Caco-2 (cell line): Measurements from ENCODE around the gene NAPA. TPM values are rescaled to one million over a fixed set of nuclear protein-coding genes. Genes with fewer than 3 reads are reported as not detected.

Experiments used
- BruUV-seq: library from RNA; stranded (reverse); fragments of 400-500 nt; replicated peaks from 2 replicates; lab custom pipeline; 2021; lab: Mats Ljungman, UMichigan
- CTCF ChIA-PET: fragments of 300-600 bp; sonication (Branson Sonifier 250); formaldehyde crosslinking; loops from one replicate; lab custom pipeline; 2022; ENCODE audit warnings: antibody characterized with exemption; lab: Charles Lee
- POLR2A ChIA-PET: fragments of 300-600 bp; sonication (Branson Sonifier 250); formaldehyde crosslinking; loops from one replicate; lab custom pipeline; 2022; ENCODE audit warnings: antibody characterized with exemption; lab: Charles Lee
- DNase-seq, 2 experiments: peaks; one replicate each; pipeline versions ENCODE4 v3.0.0 to v3.0.0-alpha.2; 2020 to 2022
- H3K27me3 ChIP-seq: replicated peaks from 2 replicates; pipeline ENCODE4 v1.6.0; 2011; ENCODE audit warnings: low read length; ENCODE audit not compliant: control insufficient read depth, insufficient read depth
- H3K36me3 ChIP-seq: 2 replicates; pipeline ENCODE4 v1.5.1; 2011; ENCODE audit warnings: low read length; ENCODE audit not compliant: control insufficient read depth, insufficient read depth
- H3K4me1 ChIP-seq: fragments of 250-450 bp; sonication (Bioruptor Pico); 2 replicates; pipeline ENCODE4 v1.5.1; 2020; ENCODE audit warnings: mild to moderate bottlenecking
- H3K4me3 ChIP-seq: 2 replicates; pipeline ENCODE4 v1.5.1; 2011; ENCODE audit warnings: low read depth, mild to moderate bottlenecking, control low read depth, low read length
- H3K9me3 ChIP-seq: fragments of 250-450 bp; sonication (Bioruptor Pico); 2 replicates; pipeline ENCODE4 v1.5.1; 2020; ENCODE audit warnings: mild to moderate bottlenecking, moderate library complexity
- H3K27ac Mint-ChIP-seq: one replicate; pipeline ENCODE4 v1.8.0; 2022; ENCODE audit warnings: mixed read lengths; ENCODE audit not compliant: unreplicated experiment
- H3K27me3 Mint-ChIP-seq: one replicate; pipeline ENCODE4 v1.8.0; 2022; ENCODE audit warnings: mixed read lengths; ENCODE audit not compliant: insufficient read depth, unreplicated experiment
- H3K36me3 Mint-ChIP-seq: one replicate; pipeline ENCODE4 v1.8.0; 2022; ENCODE audit warnings: mild to moderate bottlenecking, mixed read lengths; ENCODE audit not compliant: insufficient read depth, unreplicated experiment
- H3K4me1 Mint-ChIP-seq: one replicate; pipeline ENCODE4 v1.8.0; 2022; ENCODE audit warnings: low read depth, mixed read lengths; ENCODE audit not compliant: unreplicated experiment
- H3K4me3 Mint-ChIP-seq: one replicate; pipeline ENCODE4 v1.8.0; 2022; ENCODE audit warnings: mild to moderate bottlenecking, moderate library complexity, mixed read lengths; ENCODE audit not compliant: unreplicated experiment
- H3K9me3 Mint-ChIP-seq: one replicate; pipeline ENCODE4 v1.8.0; 2022; ENCODE audit warnings: mixed read lengths; ENCODE audit not compliant: unreplicated experiment
- intact Hi-C: fragments of 100-400 bp; cut with micrococcal nuclease; formaldehyde crosslinking; loops from one replicate; pipeline ENCODE4 v1.10.0; 2022; ENCODE audit not compliant: unreplicated experiment
- total RNA-seq: library from RNA; stranded (reverse); gene quantifications from 2 replicates; pipeline ENCODE4 v1.2.3, GENCODE V29; 2022
- TF ChIP-seq, protein P1 (sequence below), 2 experiments: fragments of 200-600 bp in 1 of 2; IDR thresholded peaks; 1 replicate in 1 of 2; 2 replicates in 1 of 2; pipeline versions ENCODE4 v1.5.1 to v1.8.0; 2011 to 2022; ENCODE audit warnings: antibody characterized with exemption in 1 of 2, control low read depth in 1 of 2, inconsistent platforms in 1 of 2, low read depth in 1 of 2, low read length in 1 of 2, mild to moderate bottlenecking in 1 of 2, moderate library complexity in 1 of 2; ENCODE audit not compliant: insufficient read depth in 1 of 2, severe bottlenecking in 1 of 2, unreplicated experiment in 1 of 2

Gene NAPA
- total RNA-seq, 1 experiment from 2014 or later, result 149 TPM

GRCh38 chr19:47538812-47539211 lies 23.9 kb upstream of the NAPA start:
- Mint-ChIP-seq H3K9me3 (no peaks in the 10 kb centered on the region), H3K27ac (no peak overlapping the region), H3K4me3 (no peak overlapping the region), H3K4me1 (peaks cover 6% of the 10 kb centered on the region), H3K36me3 (no peaks in the 10 kb centered on the region), H3K27me3 (no peaks in the 10 kb centered on the region)
- intact Hi-C loops, result no loop called here
- no peaks in the 10 kb centered on the region for H3K36me3 ChIP-seq
- no peak for DNase-seq
- CTCF ChIA-PET, result interaction anchor here (0.7 kb wide), 1 partner anchor 146 kb away, joined by 6 read pairs; no protein-coding TSS in a partner anchor
- H3K4me1 ChIP-seq, result no peaks in the 10 kb centered on the region
- POLR2A ChIA-PET, result no interaction called here
- TF ChIP-seq, protein P1, sequence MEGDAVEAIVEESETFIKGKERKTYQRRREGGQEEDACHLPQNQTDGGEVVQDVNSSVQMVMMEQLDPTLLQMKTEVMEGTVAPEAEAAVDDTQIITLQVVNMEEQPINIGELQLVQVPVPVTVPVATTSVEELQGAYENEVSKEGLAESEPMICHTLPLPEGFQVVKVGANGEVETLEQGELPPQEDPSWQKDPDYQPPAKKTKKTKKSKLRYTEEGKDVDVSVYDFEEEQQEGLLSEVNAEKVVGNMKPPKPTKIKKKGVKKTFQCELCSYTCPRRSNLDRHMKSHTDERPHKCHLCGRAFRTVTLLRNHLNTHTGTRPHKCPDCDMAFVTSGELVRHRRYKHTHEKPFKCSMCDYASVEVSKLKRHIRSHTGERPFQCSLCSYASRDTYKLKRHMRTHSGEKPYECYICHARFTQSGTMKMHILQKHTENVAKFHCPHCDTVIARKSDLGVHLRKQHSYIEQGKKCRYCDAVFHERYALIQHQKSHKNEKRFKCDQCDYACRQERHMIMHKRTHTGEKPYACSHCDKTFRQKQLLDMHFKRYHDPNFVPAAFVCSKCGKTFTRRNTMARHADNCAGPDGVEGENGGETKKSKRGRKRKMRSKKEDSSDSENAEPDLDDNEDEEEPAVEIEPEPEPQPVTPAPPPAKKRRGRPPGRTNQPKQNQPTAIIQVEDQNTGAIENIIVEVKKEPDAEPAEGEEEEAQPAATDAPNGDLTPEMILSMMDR (IDR thresholded peaks at IDR 0.05; ENCODE audit: insufficient read depth in 1 of 2, low read depth in 1 of 2, low read length in 1 of 2, severe bottlenecking in 1 of 2, unreplicated experiment in 1 of 2), result no peak
- H3K27me3 ChIP-seq, result no peaks in the 10 kb centered on the region
- BruUV-seq, result no TSS peak
- 0 out of 2 replicates have a peak, but pooled peaks cover 3% of the 10 kb centered on the region for H3K9me3 ChIP-seq
- no peak overlapping the region for H3K4me3 ChIP-seq

- POLR2A ChIA-PET, result no interaction called here
- DNase-seq, result no peak
- Mint-ChIP-seq H3K4me3 (no peak overlapping the region), H3K4me1 (peaks cover 6% of the 10 kb centered on the region), H3K27me3 (no peaks in the 10 kb centered on the region), H3K36me3 (no peaks in the 10 kb centered on the region), H3K9me3 (no peaks in the 10 kb centered on the region), H3K27ac (no peak overlapping the region)
- Histone ChIP-seq H3K4me1 (no peaks in the 10 kb centered on the region), H3K9me3 (0 out of 2 replicates have a peak, but pooled peaks cover 3% of the 10 kb centered on the region), H3K27me3 (no peaks in the 10 kb centered on the region), H3K36me3 (no peaks in the 10 kb centered on the region), H3K4me3 (no peak overlapping the region)
- CTCF ChIA-PET, result interaction anchor here (0.6 to 1.0 kb wide), 2 partner anchors 19 to 272 kb away, joined by 3 to 4 read pairs; no protein-coding TSS in a partner anchor
- no TSS peak for BruUV-seq
- TF ChIP-seq, protein P1 (IDR thresholded peaks at IDR 0.05; ENCODE audit: insufficient read depth in 1 of 2, low read depth in 1 of 2, low read length in 1 of 2, severe bottlenecking in 1 of 2, unreplicated experiment in 1 of 2), result no peak
- intact Hi-C loops, result no loop called here
Observed at GRCh38 chr19:47537493-47537892, 22.6 kb upstream of the NAPA start.

- H3K27me3 Mint-ChIP-seq, result no peaks in the 10 kb centered on the region
- no peaks in the 10 kb centered on the region for H3K27me3 ChIP-seq
- DNase-seq, result no peak
- H3K36me3 ChIP-seq, result no peaks in the 10 kb centered on the region
- H3K9me3 Mint-ChIP-seq, result no peaks in the 10 kb centered on the region
- H3K9me3 ChIP-seq, result 0 out of 2 replicates have a peak, but pooled peaks cover 3% of the 10 kb centered on the region
- intact Hi-C loops, result no loop called here
- CTCF ChIA-PET, result interaction anchor here (0.6 kb wide), 2 partner anchors 30 to 770 kb away, joined by 4 to 8 read pairs; no protein-coding TSS in a partner anchor
- H3K4me1 Mint-ChIP-seq, result no peaks in the 10 kb centered on the region
- BruUV-seq, result no TSS peak
- H3K4me1 ChIP-seq, result 0 out of 2 replicates have a peak, but pooled peaks cover 5% of the 10 kb centered on the region
- no peak overlapping the region for H3K4me3 ChIP-seq
- TF ChIP-seq, protein P1 (IDR thresholded peaks at IDR 0.05; ENCODE audit: insufficient read depth in 1 of 2, low read depth in 1 of 2, low read length in 1 of 2, severe bottlenecking in 1 of 2, unreplicated experiment in 1 of 2), result no peak
- POLR2A ChIA-PET, result interaction anchor here (0.6 kb wide), 1 partner anchor 278 kb away, joined by 6 read pairs; no protein-coding TSS in a partner anchor
- H3K4me3 Mint-ChIP-seq, result no peak overlapping the region
- H3K27ac Mint-ChIP-seq, result no peak overlapping the region
- no peaks in the 10 kb centered on the region for H3K36me3 Mint-ChIP-seq
Observed at GRCh38 chr19:47534628-47535027, 19.8 kb upstream of the NAPA start.
